Fibroblast of skin of scalp (primary cell): ENCODE data around the gene CHAF1A.

Experiments used
- DNase-seq: peaks from one replicate; pipeline ENCODE4 v3.0.0-alpha.2; 2013

The CHAF1A gene

GRCh38 chr19:4443188-4443587 lies 40.7 kb downstream of the CHAF1A start:
- no peak for DNase-seq

GRCh38 chr19:4443966-4444764 lies 41.7 kb downstream of the CHAF1A start:
- no peak for DNase-seq

GRCh38 chr19:4444765-4445741 lies 42.6 kb downstream of the CHAF1A start:
- DNase-seq, result no peak

- no peak for DNase-seq
Observed at GRCh38 chr19:4445963-4446703, 43.7 kb downstream of the CHAF1A start.

GRCh38 chr19:4446704-4447200 lies 44.3 kb downstream of the CHAF1A start:
- no peak for DNase-seq

GRCh38 chr19:4447327-4448146 lies 45.1 kb downstream of the CHAF1A start:
- DNase-seq, result no peak

GRCh38 chr19:4448147-4448985 lies 45.9 kb downstream of the CHAF1A start:
- no peak for DNase-seq

- no peak for DNase-seq
Observed at GRCh38 chr19:4449022-4449638, 46.7 kb downstream of the CHAF1A start.

GRCh38 chr19:4449639-4450028 lies 47.2 kb downstream of the CHAF1A start:
- no peak for DNase-seq

GRCh38 chr19:4452230-4452990 lies 50.0 kb downstream of the CHAF1A start:
- DNase-seq, result no peak

- DNase-seq, result no peak
Observed at GRCh38 chr19:4453232-4454179, 51.1 kb downstream of the CHAF1A start.

GRCh38 chr19:4454747-4455718 lies 52.6 kb downstream of the CHAF1A start:
- peak; percentile 75 for DNase-seq

- peak; percentile 64 for DNase-seq
Observed at GRCh38 chr19:4455719-4456475, 53.5 kb downstream of the CHAF1A start.

GRCh38 chr19:4456476-4456842 lies 54.0 kb downstream of the CHAF1A start:
- DNase-seq, result peak; percentile 75

GRCh38 chr19:4456843-4457653 lies 54.6 kb downstream of the CHAF1A start:
- DNase-seq, result peak; percentile 82
